Stimulated activated CD8-positive, alpha-beta memory T cell treated with anti-CD3 and anti-CD28 coated beads, Interleukin-2, amount 100 ng/mL, for 48 hours (primary cell): ENCODE results near the gene TRIM34.
A peak's percentile ranks its signal among the peaks of the same experiment; 100 is the strongest.
"Not testable (repeated sequence)": the region's sequence is repeated elsewhere in the genome, so short reads cannot be mapped to it uniquely, and the experiment has no call there.

Experiments used
- DNase-seq, 2 donors: peaks; one replicate each; pipeline ENCODE4 v3.0.0-alpha.2; 2020; ENCODE audit warnings: low read depth in 2 of 2

TRIM34 gene

GRCh38 chr11:5684036-5684645 lies 59.3 kb downstream of the TRIM34 start:
- no peak for DNase-seq

DNA sequence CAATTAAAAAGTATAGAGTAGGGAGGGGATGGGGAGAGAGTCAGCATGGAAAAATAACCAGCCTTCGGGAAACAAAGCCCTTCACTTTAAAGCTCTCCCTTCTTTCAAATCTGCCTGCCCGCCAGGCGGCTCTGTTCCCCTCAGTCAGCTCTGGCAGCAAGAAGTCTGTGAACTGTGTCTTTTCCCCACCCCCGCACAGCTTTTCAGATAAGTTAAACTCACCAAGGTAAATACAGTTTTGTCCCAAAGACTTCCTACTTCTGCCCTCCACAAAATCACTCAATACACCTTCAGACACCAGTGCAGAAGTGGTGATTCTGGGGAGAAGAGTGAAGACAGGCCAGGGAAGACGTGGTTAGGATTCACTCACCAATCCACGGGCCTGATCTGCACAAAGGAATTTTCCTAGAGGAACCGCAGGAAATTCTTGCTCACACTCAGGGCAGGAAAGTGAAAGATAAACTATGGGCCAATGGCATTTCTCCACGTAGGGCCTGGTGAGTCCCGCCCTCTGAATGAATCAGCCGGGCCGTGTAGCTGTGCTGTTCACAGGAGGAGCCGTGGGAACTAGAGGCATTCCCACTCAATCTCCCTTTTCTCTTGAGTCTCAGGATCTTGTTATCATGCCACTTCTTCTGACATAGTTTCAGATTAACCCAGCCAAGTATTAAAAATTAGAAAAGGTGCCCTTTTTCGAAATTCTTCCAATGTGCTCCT lies 60.0 kb downstream of the TRIM34 start, which contains the start of gene TRIM5:
TRIM5 (minus strand) TSS at position 429 of the 717 bp plus-strand sequence. CDS start 4,897 bp downstream, outside the sequence.
- peak; percentile 50 to 59 for DNase-seq

GRCh38 chr11:5686426-5686825 lies 61.6 kb downstream of the TRIM34 start:
- no peak for DNase-seq

DNA sequence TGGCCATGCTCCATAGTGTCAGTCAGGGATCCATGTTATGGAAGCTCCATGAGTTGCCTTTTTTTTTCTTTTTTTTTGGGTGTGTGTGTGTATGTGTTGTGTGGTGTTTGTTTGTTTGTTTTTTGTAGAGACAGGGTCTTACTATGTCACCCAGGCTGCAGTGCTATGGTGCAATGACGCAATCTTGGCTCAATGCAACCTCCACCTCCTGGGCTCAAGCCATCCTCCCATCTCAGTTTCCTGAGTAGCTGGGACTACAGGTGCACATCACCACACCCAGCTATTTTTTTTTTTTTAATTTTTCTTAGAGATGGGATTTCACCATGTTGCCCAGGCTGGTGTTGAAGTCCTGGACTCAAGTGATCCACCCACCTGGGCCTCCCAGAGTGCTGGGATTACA lies 63.7 kb downstream of the TRIM34 start:
- DNase-seq = no peak

DNA sequence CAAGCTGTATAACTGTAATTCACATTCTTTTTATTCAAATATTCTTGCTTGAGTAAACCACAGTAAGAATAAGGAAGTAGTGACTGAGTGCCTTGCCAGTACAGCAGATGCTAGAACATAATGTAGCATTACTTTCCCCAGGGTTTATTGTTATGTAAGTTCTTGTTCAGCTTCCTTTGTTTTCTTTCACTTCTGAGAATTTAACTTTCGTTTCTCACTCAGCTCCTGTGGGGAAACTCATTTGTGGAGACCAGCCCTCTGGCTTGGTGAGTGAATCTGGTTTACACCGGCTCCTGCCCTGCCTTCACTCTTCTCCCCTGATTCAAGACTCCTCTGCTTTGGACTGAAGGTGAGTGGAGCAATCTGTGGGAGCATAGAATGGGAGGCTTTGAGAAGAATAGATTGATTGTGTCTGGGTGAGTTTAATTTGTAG lies 64.8 kb downstream of the TRIM34 start, which contains the start of gene TRIM22:
TRIM22 (plus strand) TSS at position 240 of the 433 bp plus-strand sequence. CDS start 6,443 bp downstream, outside the sequence.
- DNase-seq = peak in 1 of 2 donors; percentile 22

DNA sequence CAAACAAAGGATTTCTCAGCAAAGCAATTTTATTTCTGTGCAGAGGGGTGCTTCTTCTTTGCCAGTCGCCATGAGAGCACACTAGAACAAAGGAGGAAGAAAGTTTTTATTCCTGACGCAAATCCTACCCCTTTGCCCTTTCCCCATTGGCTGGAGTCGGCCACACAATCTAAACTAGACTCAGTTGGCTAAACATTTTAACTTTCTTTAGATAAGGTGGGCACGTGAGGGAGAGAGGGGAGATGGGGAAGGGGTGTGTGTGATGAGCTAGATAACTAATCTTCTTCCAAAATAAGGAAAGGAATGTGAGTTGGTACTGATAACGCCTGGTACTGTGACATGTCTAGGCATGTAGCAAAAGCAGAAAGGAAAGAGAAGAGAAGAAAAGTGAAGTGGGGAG lies 65.4 kb downstream of the TRIM34 start:
- no peak for DNase-seq

GRCh38 chr11:5690736-5691135 lies 65.9 kb downstream of the TRIM34 start:
- DNase-seq = no peak

- DNase-seq = not testable (repeated sequence)
Measured at GRCh38 chr11:5691238-5691963, 66.6 kb downstream of the TRIM34 start.

DNA sequence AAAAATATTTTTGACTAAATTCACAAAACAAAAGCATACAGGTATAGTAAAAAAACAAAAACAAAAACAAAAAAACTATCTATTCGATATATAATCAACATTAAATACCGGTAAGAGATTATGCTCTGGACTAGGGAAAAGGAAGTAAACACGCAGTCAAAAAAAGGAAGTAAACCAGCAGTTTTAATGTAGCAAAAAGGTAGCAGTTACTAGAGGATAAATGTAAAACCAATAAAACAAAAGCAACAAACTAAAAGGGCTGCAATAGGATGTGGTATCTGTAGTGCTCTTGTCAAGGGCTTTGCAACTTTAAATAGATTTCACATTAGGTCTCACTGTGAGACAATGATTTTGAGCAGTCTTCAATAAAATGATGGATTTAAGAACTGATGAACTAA lies 67.2 kb downstream of the TRIM34 start:
- DNase-seq = no peak
